Activated CD4-positive, alpha-beta memory T cell treated with anti-CD3 and anti-CD28 coated beads, Interleukin-2, amount 10 ng/mL, durations not matched to agents 7 days and 5 days (primary cell): ENCODE results near the gene STH. TPM values are rescaled to one million over a fixed set of nuclear protein-coding genes. Genes with fewer than 3 reads are reported as not detected.
A peak's percentile ranks its signal among the peaks of the same experiment; 100 is the strongest.
"Not testable (repeated sequence)": the region's sequence is repeated elsewhere in the genome, so short reads cannot be mapped to it uniquely, and the experiment has no call there.

Source experiments
- CTCF ChIA-PET: fragments of 350-600 bp; sonication (Branson Sonifier 250); formaldehyde crosslinking; loops from one replicate; lab custom pipeline; 2021; ENCODE audit warnings: antibody characterized with exemption, inconsistent platforms; lab: Charles Lee
- POLR2A ChIA-PET: fragments of 350-600 bp; sonication (Branson Sonifier 250); formaldehyde crosslinking; loops from one replicate; lab custom pipeline; 2021; ENCODE audit warnings: antibody characterized with exemption; lab: Charles Lee
- DNase-seq: peaks from one replicate; pipeline ENCODE4 v3.0.0-alpha.2; 2020
- H3K27ac Mint-ChIP-seq: one replicate; pipeline ENCODE4 v1.8.0; 2021; ENCODE audit warnings: mild to moderate bottlenecking, mixed read lengths
- H3K27me3 Mint-ChIP-seq: one replicate; pipeline ENCODE4 v1.8.0; 2021; ENCODE audit warnings: mixed read lengths
- H3K36me3 Mint-ChIP-seq: one replicate; pipeline ENCODE4 v1.8.0; 2021; ENCODE audit warnings: low read depth, mixed read lengths
- H3K4me1 Mint-ChIP-seq: one replicate; pipeline ENCODE4 v1.8.0; 2021; ENCODE audit warnings: mixed read lengths
- H3K4me3 Mint-ChIP-seq: one replicate; pipeline ENCODE4 v1.8.0; 2021; ENCODE audit warnings: mild to moderate bottlenecking, mixed read lengths
- H3K9me3 Mint-ChIP-seq: one replicate; pipeline ENCODE4 v1.8.0; 2021; ENCODE audit warnings: mixed read lengths
- total RNA-seq, 2 experiments: library from RNA; stranded (reverse); gene quantifications; one replicate each; pipeline ENCODE4 v1.2.3, GENCODE V29; 2021

Gene STH
- total RNA-seq, 2 experiments from 2014 or later = not detected

DNA sequence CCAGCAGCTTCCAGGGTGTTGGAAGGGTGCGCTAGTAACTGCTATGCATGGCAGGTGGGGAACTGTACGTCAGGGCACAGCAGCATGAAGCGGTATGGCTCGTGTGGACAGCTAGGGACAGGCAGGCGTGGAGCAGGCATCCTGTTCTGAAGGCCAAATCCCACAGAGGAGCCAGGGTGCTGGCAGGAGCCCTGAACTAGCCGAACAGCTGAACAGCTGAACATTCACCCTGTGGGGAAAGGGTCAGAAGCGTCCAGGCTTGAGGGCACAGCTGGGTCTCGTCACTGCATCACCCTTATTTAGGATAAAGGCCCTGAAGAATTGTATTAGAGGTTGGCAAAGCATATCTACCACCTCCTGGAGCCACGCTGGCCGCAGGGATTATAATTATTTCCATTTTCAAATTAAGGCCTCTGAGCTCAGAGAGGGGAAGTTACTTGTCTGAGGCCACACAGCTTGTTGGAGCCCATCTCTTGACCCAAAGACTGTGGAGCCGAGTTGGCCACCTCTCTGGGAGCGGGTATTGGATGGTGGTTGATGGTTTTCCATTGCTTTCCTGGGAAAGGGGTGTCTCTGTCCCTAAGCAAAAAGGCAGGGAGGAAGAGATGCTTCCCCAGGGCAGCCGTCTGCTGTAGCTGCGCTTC lies 3.3 kb upstream of the STH start:
- ChIA-PET CTCF (no interaction called here), POLR2A (no interaction called here)
- Mint-ChIP-seq H3K36me3 (no peaks in the 10 kb centered on the region), H3K4me1 (no peaks in the 10 kb centered on the region), H3K9me3 (no peaks in the 10 kb centered on the region), H3K27ac (no peak overlapping the region), H3K4me3 (no peak overlapping the region), H3K27me3 (no peaks in the 10 kb centered on the region)
- no peak for DNase-seq

DNA sequence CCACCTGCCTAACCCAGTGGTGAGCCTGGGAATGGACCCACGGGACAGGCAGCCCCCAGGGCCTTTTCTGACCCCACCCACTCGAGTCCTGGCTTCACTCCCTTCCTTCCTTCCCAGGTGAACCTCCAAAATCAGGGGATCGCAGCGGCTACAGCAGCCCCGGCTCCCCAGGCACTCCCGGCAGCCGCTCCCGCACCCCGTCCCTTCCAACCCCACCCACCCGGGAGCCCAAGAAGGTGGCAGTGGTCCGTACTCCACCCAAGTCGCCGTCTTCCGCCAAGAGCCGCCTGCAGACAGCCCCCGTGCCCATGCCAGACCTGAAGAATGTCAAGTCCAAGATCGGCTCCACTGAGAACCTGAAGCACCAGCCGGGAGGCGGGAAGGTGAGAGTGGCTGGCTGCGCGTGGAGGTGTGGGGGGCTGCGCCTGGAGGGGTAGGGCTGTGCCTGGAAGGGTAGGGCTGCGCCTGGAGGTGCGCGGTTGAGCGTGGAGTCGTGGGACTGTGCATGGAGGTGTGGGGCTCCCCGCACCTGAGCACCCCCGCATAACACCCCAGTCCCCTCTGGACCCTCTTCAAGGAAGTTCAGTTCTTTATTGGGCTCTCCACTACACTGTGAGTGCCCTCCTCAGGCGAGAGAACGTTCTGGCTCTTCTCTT lies 2.6 kb upstream of the STH start:
- Mint-ChIP-seq H3K4me1 (no peaks in the 10 kb centered on the region), H3K4me3 (no peak overlapping the region), H3K36me3 (no peaks in the 10 kb centered on the region), H3K9me3 (no peaks in the 10 kb centered on the region), H3K27ac (no peak overlapping the region), H3K27me3 (no peaks in the 10 kb centered on the region)
- no peak for DNase-seq
- ChIA-PET CTCF (no interaction called here), POLR2A (no interaction called here)

DNA sequence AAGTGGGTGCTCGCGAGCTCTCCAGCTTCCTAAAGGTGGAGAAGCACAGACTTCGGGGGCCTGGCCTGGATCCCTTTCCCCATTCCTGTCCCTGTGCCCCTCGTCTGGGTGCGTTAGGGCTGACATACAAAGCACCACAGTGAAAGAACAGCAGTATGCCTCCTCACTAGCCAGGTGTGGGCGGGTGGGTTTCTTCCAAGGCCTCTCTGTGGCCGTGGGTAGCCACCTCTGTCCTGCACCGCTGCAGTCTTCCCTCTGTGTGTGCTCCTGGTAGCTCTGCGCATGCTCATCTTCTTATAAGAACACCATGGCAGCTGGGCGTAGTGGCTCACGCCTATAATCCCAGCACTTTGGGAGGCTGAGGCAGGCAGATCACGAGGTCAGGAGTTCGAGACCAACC lies 1.9 kb upstream of the STH start:
- Mint-ChIP-seq H3K27me3 (no peaks in the 10 kb centered on the region), H3K4me3 (no peak overlapping the region), H3K4me1 (no peaks in the 10 kb centered on the region), H3K9me3 (no peaks in the 10 kb centered on the region), H3K27ac (no peak overlapping the region), H3K36me3 (no peaks in the 10 kb centered on the region)
- ChIA-PET POLR2A (no interaction called here), CTCF (no interaction called here)
- DNase-seq = no peak

DNA sequence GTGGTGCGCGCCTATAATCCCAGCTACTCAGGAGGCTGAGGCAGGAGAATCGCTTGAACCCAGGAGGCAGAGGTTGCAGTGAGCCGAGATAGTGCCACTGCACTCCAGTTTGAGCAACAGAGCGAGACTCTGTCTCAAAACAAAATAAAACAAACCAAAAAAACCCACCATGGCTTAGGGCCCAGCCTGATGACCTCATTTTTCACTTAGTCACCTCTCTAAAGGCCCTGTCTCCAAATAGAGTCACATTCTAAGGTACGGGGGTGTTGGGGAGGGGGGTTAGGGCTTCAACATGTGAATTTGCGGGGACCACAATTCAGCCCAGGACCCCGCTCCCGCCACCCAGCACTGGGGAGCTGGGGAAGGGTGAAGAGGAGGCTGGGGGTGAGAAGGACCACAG lies 1.4 kb upstream of the STH start:
- CTCF ChIA-PET = no interaction called here
- POLR2A ChIA-PET = no interaction called here
- no peak overlapping the region for H3K27ac Mint-ChIP-seq

DNA sequence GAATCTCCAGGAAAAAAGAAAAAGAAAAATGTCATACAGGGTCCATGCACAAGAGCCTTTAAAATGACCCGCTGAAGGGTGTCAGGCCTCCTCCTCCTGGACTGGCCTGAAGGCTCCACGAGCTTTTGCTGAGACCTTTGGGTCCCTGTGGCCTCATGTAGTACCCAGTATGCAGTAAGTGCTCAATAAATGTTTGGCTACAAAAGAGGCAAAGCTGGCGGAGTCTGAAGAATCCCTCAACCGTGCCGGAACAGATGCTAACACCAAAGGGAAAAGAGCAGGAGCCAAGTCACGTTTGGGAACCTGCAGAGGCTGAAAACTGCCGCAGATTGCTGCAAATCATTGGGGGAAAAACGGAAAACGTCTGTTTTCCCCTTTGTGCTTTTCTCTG lies 845 bp downstream of the STH start:
- Mint-ChIP-seq H3K9me3 (no peaks in the 10 kb centered on the region), H3K36me3 (no peaks in the 10 kb centered on the region), H3K4me3 (no peak overlapping the region), H3K27ac (no peak overlapping the region), H3K27me3 (no peaks in the 10 kb centered on the region), H3K4me1 (peaks cover 2% of the 10 kb centered on the region)
- CTCF ChIA-PET = no interaction called here
- no peak for DNase-seq
- POLR2A ChIA-PET = no interaction called here

More for the DNA sequence above, 1.4 kb upstream of the STH start:
- Mint-ChIP-seq H3K9me3 (no peaks in the 10 kb centered on the region), H3K4me1 (no peaks in the 10 kb centered on the region), H3K36me3 (no peaks in the 10 kb centered on the region), H3K4me3 (no peak overlapping the region), H3K27me3 (no peaks in the 10 kb centered on the region)
- DNase-seq = no peak

DNA sequence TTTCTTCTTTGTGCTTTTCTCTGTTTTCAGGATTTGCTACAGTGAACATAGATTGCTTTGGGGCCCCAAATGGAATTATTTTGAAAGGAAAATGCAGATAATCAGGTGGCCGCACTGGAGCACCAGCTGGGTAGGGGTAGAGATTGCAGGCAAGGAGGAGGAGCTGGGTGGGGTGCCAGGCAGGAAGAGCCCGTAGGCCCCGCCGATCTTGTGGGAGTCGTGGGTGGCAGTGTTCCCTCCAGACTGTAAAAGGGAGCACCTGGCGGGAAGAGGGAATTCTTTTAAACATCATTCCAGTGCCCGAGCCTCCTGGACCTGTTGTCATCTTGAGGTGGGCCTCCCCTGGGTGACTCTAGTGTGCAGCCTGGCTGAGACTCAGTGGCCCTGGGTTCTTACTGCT lies 1.2 kb downstream of the STH start:
- ChIA-PET POLR2A (no interaction called here), CTCF (interaction anchor here (1.5 to 6.6 kb wide), 4 partner anchors 9 to 212 kb away, joined by 3 to 38 read pairs (median 11); no protein-coding TSS in a partner anchor)
- Mint-ChIP-seq H3K36me3 (no peaks in the 10 kb centered on the region), H3K9me3 (no peaks in the 10 kb centered on the region), H3K4me3 (no peak overlapping the region), H3K4me1 (peaks cover 2% of the 10 kb centered on the region), H3K27ac (no peak overlapping the region), H3K27me3 (no peaks in the 10 kb centered on the region)
- DNase-seq = no peak

DNA sequence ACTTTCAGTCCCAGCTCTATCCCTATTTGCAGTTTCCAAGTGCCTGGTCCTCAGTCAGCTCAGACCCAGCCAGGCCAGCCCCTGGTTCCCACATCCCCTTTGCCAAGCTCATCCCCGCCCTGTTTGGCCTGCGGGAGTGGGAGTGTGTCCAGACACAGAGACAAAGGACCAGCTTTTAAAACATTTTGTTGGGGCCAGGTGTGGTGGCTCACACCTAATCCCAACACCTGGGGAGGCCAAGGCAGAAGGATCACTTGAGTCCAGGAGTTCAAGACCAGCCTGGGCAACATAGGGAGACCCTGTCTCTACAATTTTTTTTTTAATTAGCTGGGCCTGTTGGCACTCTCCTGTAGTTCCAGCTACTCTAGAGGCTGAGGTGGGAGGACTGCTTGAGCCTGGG lies 1.7 kb downstream of the STH start:
- H3K9me3 Mint-ChIP-seq = no peaks in the 10 kb centered on the region
- ChIA-PET CTCF (interaction anchor here (0.8 to 6.6 kb wide), 6 partner anchors 10 to 212 kb away, joined by 3 to 38 read pairs (median 6); no protein-coding TSS in a partner anchor), POLR2A (no interaction called here)
- H3K4me3 Mint-ChIP-seq = no peak overlapping the region
- H3K27ac Mint-ChIP-seq = no peak overlapping the region
- H3K27me3 Mint-ChIP-seq = peaks cover under 1% of the 10 kb centered on the region
- H3K4me1 Mint-ChIP-seq = peaks cover 2% of the 10 kb centered on the region
- H3K36me3 Mint-ChIP-seq = no peaks in the 10 kb centered on the region
- no peak for DNase-seq

DNA sequence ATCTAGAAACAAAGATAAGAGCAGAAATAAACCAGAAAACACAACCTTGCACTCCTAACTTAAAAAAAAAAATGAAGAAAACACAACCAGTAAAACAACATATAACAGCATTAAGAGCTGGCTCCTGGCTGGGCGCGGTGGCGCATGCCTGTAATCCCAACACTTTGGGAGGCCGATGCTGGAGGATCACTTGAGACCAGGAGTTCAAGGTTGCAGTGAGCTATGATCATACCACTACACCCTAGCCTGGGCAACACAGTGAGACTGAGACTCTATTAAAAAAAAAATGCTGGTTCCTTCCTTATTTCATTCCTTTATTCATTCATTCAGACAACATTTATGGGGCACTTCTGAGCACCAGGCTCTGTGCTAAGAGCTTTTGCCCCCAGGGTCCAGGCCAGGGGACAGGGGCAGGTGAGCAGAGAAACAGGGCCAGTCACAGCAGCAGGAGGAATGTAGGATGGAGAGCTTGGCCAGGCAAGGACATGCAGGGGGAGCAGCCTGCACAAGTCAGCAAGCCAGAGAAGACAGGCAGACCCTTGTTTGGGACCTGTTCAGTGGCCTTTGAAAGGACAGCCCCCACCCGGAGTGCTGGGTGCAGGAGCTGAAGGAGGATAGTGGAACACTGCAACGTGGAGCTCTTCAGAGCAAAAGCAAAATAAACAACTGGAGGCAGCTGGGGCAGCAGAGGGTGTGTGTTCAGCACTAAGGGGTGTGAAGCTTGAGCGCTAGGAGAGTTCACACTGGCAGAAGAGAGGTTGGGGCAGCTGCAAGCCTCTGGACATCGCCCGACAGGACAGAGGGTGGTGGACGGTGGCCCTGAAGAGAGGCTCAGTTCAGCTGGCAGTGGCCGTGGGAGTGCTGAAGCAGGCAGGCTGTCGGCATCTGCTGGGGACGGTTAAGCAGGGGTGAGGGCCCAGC lies 2.6 kb downstream of the STH start:
- peaks cover 2% of the 10 kb centered on the region for H3K4me1 Mint-ChIP-seq
- H3K4me3 Mint-ChIP-seq = no peak overlapping the region
- no peaks in the 10 kb centered on the region for H3K9me3 Mint-ChIP-seq
- no peak for DNase-seq
- POLR2A ChIA-PET = no interaction called here
- peaks cover 5% of the 10 kb centered on the region for H3K27me3 Mint-ChIP-seq
- H3K36me3 Mint-ChIP-seq = no peaks in the 10 kb centered on the region
- CTCF ChIA-PET = interaction anchor here (0.8 to 6.6 kb wide), 12 partner anchors 11 to 213 kb away, joined by 3 to 38 read pairs (median 5); no protein-coding TSS in a partner anchor
- no peak overlapping the region for H3K27ac Mint-ChIP-seq

DNA sequence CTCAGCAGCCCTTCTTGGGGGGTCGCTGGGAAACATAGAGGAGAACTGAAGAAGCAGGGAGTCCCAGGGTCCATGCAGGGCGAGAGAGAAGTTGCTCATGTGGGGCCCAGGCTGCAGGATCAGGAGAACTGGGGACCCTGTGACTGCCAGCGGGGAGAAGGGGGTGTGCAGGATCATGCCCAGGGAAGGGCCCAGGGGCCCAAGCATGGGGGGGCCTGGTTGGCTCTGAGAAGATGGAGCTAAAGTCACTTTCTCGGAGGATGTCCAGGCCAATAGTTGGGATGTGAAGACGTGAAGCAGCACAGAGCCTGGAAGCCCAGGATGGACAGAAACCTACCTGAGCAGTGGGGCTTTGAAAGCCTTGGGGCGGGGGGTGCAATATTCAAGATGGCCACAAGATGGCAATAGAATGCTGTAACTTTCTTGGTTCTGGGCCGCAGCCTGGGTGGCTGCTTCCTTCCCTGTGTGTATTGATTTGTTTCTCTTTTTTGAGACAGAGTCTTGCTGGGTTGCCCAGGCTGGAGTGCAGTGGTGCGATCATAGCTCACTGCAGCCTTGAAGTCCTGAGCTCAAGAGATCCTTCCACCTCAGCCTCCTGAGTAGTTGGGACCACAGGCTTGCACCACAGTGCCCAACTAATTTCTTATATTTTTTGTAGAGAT lies 3.4 kb downstream of the STH start:
- no peaks in the 10 kb centered on the region for H3K36me3 Mint-ChIP-seq
- CTCF ChIA-PET = interaction anchor here (0.8 to 6.6 kb wide), 11 partner anchors 12 to 283 kb away, joined by 3 to 38 read pairs (median 5); no protein-coding TSS in a partner anchor

DNA sequence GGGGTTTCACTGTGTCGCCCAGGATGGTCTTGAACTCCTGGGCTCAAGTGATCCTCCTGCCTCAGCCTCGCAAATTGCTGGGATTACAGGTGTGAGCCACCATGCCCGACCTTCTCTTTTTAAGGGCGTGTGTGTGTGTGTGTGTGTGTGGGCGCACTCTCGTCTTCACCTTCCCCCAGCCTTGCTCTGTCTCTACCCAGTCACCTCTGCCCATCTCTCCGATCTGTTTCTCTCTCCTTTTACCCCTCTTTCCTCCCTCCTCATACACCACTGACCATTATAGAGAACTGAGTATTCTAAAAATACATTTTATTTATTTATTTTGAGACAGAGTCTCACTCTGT lies 3.9 kb downstream of the STH start:
- ChIA-PET CTCF (interaction anchor here (0.8 to 6.6 kb wide), 10 partner anchors 16 to 282 kb away, joined by 3 to 38 read pairs (median 4); no protein-coding TSS in a partner anchor), POLR2A (interaction anchor here (1.4 kb wide), 1 partner anchor 190 kb away, joined by 5 read pairs; the partner anchor contains the start of gene KANSL1)
- peaks cover 5% of the 10 kb centered on the region for H3K27me3 Mint-ChIP-seq
- H3K4me1 Mint-ChIP-seq = peaks cover 2% of the 10 kb centered on the region
- H3K36me3 Mint-ChIP-seq = no peaks in the 10 kb centered on the region
- H3K27ac Mint-ChIP-seq = no peak overlapping the region
- DNase-seq = no peak
- H3K4me3 Mint-ChIP-seq = no peak overlapping the region
- no peaks in the 10 kb centered on the region for H3K9me3 Mint-ChIP-seq

More for the DNA sequence above, 3.4 kb downstream of the STH start:
- Mint-ChIP-seq H3K4me1 (peaks cover 2% of the 10 kb centered on the region), H3K27me3 (peaks cover 5% of the 10 kb centered on the region), H3K27ac (no peak overlapping the region), H3K4me3 (no peak overlapping the region), H3K9me3 (no peaks in the 10 kb centered on the region)
- peak; percentile 80 for DNase-seq
- POLR2A ChIA-PET = no interaction called here

DNA sequence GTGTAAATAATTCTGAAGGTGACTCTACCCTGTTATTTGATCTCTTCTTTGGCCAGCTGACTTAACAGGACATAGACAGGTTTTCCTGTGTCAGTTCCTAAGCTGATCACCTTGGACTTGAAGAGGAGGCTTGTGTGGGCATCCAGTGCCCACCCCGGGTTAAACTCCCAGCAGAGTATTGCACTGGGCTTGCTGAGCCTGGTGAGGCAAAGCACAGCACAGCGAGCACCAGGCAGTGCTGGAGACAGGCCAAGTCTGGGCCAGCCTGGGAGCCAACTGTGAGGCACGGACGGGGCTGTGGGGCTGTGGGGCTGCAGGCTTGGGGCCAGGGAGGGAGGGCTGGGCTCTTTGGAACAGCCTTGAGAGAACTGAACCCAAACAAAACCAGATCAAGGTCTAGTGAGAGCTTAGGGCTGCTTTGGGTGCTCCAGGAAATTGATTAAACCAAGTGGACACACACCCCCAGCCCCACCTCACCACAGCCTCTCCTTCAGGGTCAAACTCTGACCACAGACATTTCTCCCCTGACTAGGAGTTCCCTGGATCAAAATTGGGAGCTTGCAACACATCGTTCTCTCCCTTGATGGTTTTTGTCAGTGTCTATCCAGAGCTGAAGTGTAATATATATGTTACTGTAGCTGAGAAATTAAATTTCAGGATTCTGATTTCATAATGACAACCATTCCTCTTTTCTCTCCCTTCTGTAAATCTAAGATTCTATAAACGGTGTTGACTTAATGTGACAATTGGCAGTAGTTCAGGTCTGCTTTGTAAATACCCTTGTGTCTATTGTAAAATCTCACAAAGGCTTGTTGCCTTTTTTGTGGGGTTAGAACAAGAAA lies 5.1 kb downstream of the STH start:
- Mint-ChIP-seq H3K9me3 (no peaks in the 10 kb centered on the region), H3K36me3 (no peaks in the 10 kb centered on the region), H3K4me3 (no peak overlapping the region), H3K4me1 (peaks cover 2% of the 10 kb centered on the region), H3K27me3 (peaks cover 5% of the 10 kb centered on the region), H3K27ac (no peak overlapping the region)
- POLR2A ChIA-PET = interaction anchor here (0.7 to 1.4 kb wide), 3 partner anchors 15 to 189 kb away, joined by 3 to 5 read pairs (median 4); partner anchors contain the start of gene KANSL1
- CTCF ChIA-PET = interaction anchor here (0.6 to 6.6 kb wide), 8 partner anchors 14 to 281 kb away, joined by 3 to 38 read pairs (median 4); no protein-coding TSS in a partner anchor
- no peak for DNase-seq

DNA sequence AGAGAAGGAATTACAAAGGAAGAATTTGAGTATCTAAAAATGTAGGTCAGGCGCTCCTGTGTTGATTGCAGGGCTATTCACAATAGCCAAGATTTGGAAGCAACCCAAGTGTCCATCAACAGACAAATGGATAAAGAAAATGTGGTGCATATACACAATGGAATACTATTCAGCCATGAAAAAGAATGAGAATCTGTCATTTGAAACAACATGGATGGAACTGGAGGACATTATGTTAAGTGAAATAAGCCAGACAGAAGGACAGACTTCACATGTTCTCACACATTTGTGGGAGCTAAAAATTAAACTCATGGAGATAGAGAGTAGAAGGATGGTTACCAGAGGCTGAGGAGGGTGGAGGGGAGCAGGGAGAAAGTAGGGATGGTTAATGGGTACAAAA lies 7.0 kb downstream of the STH start:
- H3K36me3 Mint-ChIP-seq, DNase-seq, H3K4me3 Mint-ChIP-seq, H3K27me3 Mint-ChIP-seq, H3K4me1 Mint-ChIP-seq, H3K27ac Mint-ChIP-seq, POLR2A ChIA-PET, H3K9me3 Mint-ChIP-seq: not testable (repeated sequence)
- CTCF ChIA-PET = interaction anchor here (1.3 to 6.6 kb wide), 2 partner anchors 180 to 207 kb away, joined by 3 to 38 read pairs; no protein-coding TSS in a partner anchor
